ENCODE results near the gene RNPS1.

Gene RNPS1

DNA sequence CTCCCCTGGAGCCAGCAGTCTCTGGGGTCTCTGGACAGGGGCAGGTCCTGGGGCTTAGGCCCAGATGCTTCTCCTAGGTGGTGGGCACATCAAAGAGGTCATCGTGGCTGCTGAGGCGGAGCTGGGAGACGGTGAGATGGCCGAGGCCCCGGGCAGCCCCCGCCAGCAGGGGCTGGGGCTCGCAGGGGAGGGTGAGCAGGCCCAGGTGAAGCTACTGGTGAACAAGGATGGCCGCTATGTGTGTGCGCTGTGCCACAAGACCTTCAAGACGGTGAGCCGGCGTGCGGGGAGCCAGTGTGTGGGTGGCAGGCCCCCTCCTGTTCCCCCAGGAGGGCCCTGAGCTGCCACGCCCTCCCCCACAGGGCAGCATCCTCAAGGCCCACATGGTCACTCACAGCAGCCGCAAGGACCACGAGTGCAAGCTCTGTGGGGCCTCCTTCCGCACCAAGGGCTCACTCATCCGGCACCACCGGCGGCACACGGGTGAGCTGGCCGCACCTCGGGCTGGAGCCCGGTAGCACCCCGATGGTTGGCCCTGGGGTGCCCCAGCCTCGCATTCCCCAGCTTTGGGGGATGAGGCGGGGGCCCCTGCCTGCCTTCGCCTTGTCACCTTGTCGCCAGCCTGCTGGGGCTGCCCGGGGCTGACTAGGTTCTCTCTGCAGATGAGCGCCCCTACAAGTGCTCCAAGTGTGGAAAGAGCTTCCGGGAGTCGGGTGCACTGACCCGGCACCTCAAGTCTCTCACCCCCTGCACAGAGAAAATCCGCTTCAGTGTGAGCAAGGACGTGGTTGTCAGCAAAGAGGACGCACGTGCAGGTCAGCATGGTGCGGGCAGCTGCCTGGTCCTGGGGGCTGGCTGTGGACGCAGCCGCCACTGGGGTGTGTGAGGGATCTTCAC, 35.6 kb downstream of the RNPS1 start:
- H3K4me3 ChIP-seq (ENCODE audit: low read depth, low read length), result no peak overlapping the region
- TF ChIP-seq, protein P1, sequence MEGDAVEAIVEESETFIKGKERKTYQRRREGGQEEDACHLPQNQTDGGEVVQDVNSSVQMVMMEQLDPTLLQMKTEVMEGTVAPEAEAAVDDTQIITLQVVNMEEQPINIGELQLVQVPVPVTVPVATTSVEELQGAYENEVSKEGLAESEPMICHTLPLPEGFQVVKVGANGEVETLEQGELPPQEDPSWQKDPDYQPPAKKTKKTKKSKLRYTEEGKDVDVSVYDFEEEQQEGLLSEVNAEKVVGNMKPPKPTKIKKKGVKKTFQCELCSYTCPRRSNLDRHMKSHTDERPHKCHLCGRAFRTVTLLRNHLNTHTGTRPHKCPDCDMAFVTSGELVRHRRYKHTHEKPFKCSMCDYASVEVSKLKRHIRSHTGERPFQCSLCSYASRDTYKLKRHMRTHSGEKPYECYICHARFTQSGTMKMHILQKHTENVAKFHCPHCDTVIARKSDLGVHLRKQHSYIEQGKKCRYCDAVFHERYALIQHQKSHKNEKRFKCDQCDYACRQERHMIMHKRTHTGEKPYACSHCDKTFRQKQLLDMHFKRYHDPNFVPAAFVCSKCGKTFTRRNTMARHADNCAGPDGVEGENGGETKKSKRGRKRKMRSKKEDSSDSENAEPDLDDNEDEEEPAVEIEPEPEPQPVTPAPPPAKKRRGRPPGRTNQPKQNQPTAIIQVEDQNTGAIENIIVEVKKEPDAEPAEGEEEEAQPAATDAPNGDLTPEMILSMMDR (IDR thresholded peaks at IDR 0.05; ENCODE audit: low read depth, low read length), result no peak

DNA sequence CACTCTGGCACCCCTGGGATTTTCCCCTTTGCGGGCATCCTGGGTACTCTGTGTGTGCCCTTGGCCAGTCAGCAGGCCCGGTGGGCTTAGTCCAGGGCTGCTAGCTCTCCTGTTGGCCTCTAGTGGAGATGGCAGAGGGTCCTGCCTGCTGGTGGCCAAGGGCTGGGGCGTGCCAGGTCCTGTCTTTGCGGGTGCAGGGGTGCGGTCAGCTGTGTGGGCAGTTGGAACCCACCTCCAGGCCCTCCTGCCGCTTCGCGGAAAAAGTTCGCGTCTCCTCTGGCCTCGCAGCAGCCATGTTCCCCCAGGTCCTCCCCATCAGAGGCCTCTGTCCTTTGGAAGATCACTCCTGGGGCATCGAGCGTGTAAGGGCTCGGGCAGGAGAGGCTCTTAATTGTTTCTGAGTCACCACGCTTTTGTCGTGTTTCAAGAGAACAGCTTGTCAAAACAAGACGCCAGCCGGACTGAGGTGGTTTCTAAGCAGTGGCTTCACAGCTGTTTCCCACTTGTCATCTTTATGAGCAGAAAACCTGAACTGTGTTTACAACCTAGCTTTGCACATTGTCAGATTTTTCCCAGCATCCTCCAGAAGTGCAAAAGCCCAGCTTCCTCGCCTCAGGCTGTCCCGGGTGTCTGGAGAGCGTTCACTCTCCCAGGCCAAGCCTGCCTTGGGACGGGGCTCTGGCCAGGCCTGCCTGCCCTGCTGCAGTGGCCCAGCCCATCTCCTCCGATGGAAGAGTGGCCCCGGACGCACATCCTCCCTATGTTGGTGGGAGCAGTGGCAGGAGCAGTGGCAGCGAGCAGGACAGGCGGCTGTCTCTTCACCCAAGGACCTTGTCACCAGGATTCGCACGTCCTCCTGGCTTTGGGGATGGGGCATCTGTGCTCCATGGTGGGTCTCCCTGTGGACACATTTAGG, 36.7 kb downstream of the RNPS1 start:
- TF ChIP-seq, protein P1 (IDR thresholded peaks at IDR 0.05; ENCODE audit: low read depth, low read length), result no peak
- no peak overlapping the region for H3K4me3 ChIP-seq (ENCODE audit: low read depth, low read length)

DNA sequence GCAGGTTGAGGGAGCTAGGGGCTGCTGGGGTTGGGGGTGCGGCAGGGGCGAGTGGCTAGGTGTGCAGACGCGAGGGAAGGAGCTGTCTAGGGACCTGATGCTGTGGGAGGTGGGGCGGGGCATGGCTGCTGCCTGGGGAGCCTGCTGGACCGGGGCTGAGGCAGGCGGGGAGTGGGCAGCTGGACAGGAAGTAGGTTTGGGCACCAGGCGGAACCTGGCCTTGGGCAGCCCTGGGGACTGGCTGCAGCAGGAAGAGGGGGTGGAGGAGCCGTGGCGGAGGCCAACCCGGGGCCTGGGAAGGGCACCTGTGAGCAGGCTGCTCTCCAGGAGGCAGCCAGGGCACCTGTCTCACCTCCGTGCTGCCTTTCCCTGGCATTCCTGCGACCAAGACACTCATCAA, 37.5 kb downstream of the RNPS1 start:
- TF ChIP-seq, protein P1 (IDR thresholded peaks at IDR 0.05; ENCODE audit: low read depth, low read length), result no peak

DNA sequence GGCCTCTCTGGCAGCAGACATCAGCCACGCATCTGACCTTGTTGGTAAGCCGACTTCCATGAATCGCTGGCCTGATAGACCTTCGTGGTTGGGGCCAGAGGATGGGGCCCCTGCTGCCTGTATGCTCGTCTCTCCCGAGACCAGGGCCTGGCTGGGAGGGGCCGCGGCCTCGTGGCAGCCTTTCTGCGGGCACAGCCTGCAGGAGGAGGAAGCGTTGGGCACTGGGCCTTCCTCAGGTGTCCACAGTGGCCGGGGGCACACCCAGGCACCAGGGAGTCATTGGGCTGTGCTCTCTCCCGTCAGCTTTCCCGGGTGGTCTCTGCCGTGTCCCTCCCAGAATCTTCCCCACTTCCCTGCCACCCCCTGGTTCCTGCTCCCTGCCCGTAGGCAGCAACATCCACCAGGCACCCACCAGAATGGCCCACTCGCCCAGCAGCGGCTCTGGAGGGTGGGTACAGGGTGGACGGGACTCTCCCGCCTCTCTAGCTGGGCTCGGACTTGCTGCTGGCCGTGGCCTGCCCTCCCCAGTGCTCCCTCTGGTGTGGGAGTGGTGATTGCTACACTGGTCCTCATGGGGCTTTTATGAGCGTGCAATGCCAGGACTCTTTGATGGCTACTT, 38.2 kb downstream of the RNPS1 start:
- TF ChIP-seq, protein P1 (IDR thresholded peaks at IDR 0.05; ENCODE audit: low read depth, low read length), result no peak
- no peak overlapping the region for H3K4me3 ChIP-seq (ENCODE audit: low read depth, low read length)

More for the DNA sequence above, 37.5 kb downstream of the RNPS1 start:
- H3K4me3 ChIP-seq (ENCODE audit: low read depth, low read length), result no peak overlapping the region

DNA sequence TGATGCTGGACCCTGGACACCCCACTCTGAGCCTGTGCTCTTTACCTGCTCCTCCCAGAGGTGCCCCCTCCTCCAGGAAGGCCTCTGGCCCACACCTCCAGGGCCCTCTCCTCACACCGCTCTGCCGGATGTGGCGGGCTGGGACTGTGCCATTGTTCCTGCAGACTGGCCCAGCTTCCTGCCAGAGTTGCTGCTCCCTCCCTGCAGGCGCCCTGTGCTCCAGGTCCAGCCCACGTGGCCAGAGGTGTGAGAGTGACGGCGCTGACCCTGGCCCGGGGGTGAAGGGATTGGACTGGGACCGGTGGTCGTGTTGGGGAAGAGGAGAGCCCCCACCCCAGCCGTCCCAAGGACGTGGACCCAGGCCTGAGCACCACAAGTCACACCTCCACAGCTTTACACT, 38.8 kb downstream of the RNPS1 start:
- TF ChIP-seq, protein P1 (IDR thresholded peaks at IDR 0.05; ENCODE audit: low read depth, low read length), result no peak
- no peak overlapping the region for H3K4me3 ChIP-seq (ENCODE audit: low read depth, low read length)

DNA sequence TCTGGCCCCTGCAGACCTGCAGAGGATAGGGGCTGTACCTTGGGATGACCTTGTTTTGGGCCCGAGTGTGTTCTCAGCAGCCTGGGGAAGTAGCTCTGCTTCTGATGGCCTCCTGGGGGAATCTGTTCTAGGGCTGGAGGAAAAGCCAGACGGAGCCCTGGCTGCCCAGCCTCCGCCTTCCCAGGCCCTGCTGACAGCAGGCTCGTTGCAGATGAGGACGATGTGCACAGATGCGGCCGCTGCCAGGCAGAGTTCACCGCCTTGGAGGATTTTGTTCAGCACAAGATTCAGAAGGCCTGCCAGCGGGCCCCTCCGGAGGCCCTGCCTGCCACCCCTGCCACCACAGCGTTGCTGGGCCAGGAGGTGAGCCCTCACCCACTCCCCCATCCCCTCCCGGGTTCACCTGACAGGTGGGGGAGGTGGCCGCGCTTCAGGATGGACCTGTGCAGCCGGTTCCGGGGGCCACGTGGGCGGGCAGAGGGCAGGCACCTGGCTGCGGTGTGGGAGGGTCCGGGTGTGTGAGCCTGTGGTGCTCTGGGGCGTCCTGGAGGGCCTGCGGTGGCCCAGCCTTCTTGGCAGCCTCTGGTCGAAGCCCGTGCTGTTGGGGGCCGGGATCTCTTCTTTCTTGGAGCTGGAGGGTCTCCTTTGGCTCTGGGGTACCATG, 39.6 kb downstream of the RNPS1 start:
- no peak overlapping the region for H3K4me3 ChIP-seq (ENCODE audit: low read depth, low read length)
- TF ChIP-seq, protein P1 (IDR thresholded peaks at IDR 0.05; ENCODE audit: low read depth, low read length), result no peak
